ENCODE data around the gene ZG16.
"Not testable (repeated sequence)": the region's sequence is repeated elsewhere in the genome, so short reads cannot be mapped to it uniquely, and the experiment has no call there.

ZG16 gene

DNA sequence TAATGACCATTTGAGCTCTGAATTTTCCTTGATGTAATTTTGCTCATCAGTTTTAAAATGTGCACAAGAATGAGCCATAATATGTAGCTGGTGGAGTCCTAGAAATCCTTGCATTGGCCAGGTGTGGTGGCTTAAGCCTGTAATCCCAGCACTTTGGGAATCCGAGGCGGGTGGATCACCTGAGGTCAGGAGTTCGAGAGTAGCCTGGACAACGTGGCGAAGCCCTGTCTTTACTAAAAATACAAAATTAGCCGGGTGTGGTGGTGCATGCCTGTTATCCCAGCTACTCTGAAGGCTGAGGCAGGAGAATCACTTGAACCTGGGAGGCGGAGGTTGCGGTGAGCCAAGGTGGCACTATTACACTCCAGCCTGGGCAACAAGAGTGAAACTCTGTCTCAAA, 21.0 kb upstream of the ZG16 start:
- H3K9ac ChIP-seq (ENCODE audit: low read length); H3K4me3 ChIP-seq (ENCODE audit: low read length); H3K9me3 ChIP-seq (ENCODE audit: control insufficient read depth, low read length); H3K27me3 ChIP-seq (replicated peaks; ENCODE audit: control insufficient read depth, insufficient read depth, low read length); H3K36me3 ChIP-seq (ENCODE audit: control insufficient read depth, insufficient read depth, low read length, severe bottlenecking); DNase-seq (ENCODE audit: low read depth): not testable (repeated sequence)
- H3K4me1 ChIP-seq (ENCODE audit: control insufficient read depth, insufficient read depth, low read length), result peaks cover 14% of the 10 kb centered on the region

- Histone ChIP-seq H3K4me1 (ENCODE audit: control insufficient read depth, insufficient read depth, low read length) (peaks cover 14% of the 10 kb centered on the region), H3K27me3 (replicated peaks; ENCODE audit: control insufficient read depth, insufficient read depth, low read length) (peaks cover 5% of the 10 kb centered on the region), H3K9ac (ENCODE audit: low read length) (peak overlapping the region; percentile 76), H3K36me3 (ENCODE audit: control insufficient read depth, insufficient read depth, low read length, severe bottlenecking) (no peaks in the 10 kb centered on the region), H3K9me3 (ENCODE audit: control insufficient read depth, low read length) (no peaks in the 10 kb centered on the region), H3K4me3 (ENCODE audit: low read length) (peak overlapping the region; percentile 55)
- DNase-seq (ENCODE audit: low read depth), result peak; percentile 82
Measured at GRCh38 chr16:29757950-29758466, 20.0 kb upstream of the ZG16 start.

DNA sequence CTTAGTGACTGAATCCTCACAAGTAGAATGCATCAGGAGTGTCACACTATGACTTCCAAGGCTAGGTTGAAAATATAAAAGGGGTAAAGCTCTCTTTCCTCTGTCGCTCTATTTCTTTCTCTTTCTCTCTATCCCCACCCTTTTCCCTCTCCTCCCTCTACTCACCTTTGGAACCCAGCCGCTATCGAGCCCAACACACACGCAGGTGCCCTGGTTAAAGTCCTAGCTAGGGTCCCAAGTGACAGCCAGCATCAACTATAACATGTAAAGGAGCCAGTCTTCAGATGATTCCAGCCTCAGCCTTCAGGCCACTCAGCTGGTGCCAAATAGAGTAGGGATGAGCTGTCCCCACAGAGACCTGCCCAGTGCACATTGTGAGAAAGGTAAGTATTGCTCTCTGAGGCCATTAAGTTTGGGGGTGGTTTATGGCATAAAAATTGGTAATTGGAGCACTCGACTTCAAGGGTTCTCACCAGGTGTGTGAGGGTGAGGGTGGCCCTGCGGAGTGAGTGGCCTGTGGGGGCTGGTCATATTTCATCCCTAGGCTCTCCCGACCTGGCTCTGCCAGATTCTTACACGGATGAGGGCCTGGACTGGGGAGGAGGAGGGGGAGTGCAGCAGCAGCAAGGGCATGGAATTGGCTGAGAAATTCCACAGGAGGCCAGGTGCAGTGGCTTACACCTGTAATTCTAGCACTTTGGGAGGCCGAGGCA, 17.3 kb upstream of the ZG16 start:
- Histone ChIP-seq H3K27me3 (replicated peaks; ENCODE audit: control insufficient read depth, insufficient read depth, low read length) (peaks cover 10% of the 10 kb centered on the region), H3K9me3 (ENCODE audit: control insufficient read depth, low read length) (no peaks in the 10 kb centered on the region), H3K36me3 (ENCODE audit: control insufficient read depth, insufficient read depth, low read length, severe bottlenecking) (no peaks in the 10 kb centered on the region), H3K9ac (ENCODE audit: low read length) (no peak overlapping the region), H3K4me3 (ENCODE audit: low read length) (no peak overlapping the region), H3K4me1 (ENCODE audit: control insufficient read depth, insufficient read depth, low read length) (peaks cover 14% of the 10 kb centered on the region)
- no peak for DNase-seq (ENCODE audit: low read depth)

GRCh38 chr16:29761280-29761651, 16.8 kb upstream of the ZG16 start:
- not testable (repeated sequence) for H3K27me3 ChIP-seq (replicated peaks; ENCODE audit: control insufficient read depth, insufficient read depth, low read length); H3K9me3 ChIP-seq (ENCODE audit: control insufficient read depth, low read length); H3K9ac ChIP-seq (ENCODE audit: low read length); H3K4me3 ChIP-seq (ENCODE audit: low read length); H3K36me3 ChIP-seq (ENCODE audit: control insufficient read depth, insufficient read depth, low read length, severe bottlenecking); DNase-seq (ENCODE audit: low read depth)
- H3K4me1 ChIP-seq (ENCODE audit: control insufficient read depth, insufficient read depth, low read length), result peaks cover 14% of the 10 kb centered on the region

DNA sequence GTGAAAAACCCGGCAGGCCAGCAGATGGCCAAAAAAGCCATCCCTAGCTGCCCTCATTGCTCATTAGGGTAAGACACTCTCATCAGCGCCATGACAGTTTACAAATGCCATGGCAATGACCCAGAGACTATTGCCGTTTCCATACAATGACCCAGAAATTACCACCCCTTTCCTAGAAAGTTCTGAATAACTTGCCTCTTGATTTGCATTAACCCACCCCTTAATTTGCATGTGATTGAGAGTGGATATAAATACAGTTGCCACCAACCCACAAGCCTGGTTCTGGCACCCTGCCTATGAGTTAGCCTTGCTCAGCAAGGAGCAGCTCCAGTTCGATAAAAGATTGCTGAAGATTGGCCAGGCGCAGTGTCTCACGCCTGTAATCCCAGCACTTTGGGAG, 16.2 kb upstream of the ZG16 start:
- H3K9me3 ChIP-seq (ENCODE audit: control insufficient read depth, low read length), result no peaks in the 10 kb centered on the region
- H3K9ac ChIP-seq (ENCODE audit: low read length), result no peak overlapping the region
- no peaks in the 10 kb centered on the region for H3K36me3 ChIP-seq (ENCODE audit: control insufficient read depth, insufficient read depth, low read length, severe bottlenecking)
- peaks cover 14% of the 10 kb centered on the region for H3K4me1 ChIP-seq (ENCODE audit: control insufficient read depth, insufficient read depth, low read length)
- no peak overlapping the region for H3K4me3 ChIP-seq (ENCODE audit: low read length)
- no peak for DNase-seq (ENCODE audit: low read depth)
- peaks cover 10% of the 10 kb centered on the region for H3K27me3 ChIP-seq (replicated peaks; ENCODE audit: control insufficient read depth, insufficient read depth, low read length)

GRCh38 chr16:29763326-29763725, 14.7 kb upstream of the ZG16 start:
- H3K9ac ChIP-seq (ENCODE audit: low read length), result no peak overlapping the region
- no peaks in the 10 kb centered on the region for H3K36me3 ChIP-seq (ENCODE audit: control insufficient read depth, insufficient read depth, low read length, severe bottlenecking)

DNA sequence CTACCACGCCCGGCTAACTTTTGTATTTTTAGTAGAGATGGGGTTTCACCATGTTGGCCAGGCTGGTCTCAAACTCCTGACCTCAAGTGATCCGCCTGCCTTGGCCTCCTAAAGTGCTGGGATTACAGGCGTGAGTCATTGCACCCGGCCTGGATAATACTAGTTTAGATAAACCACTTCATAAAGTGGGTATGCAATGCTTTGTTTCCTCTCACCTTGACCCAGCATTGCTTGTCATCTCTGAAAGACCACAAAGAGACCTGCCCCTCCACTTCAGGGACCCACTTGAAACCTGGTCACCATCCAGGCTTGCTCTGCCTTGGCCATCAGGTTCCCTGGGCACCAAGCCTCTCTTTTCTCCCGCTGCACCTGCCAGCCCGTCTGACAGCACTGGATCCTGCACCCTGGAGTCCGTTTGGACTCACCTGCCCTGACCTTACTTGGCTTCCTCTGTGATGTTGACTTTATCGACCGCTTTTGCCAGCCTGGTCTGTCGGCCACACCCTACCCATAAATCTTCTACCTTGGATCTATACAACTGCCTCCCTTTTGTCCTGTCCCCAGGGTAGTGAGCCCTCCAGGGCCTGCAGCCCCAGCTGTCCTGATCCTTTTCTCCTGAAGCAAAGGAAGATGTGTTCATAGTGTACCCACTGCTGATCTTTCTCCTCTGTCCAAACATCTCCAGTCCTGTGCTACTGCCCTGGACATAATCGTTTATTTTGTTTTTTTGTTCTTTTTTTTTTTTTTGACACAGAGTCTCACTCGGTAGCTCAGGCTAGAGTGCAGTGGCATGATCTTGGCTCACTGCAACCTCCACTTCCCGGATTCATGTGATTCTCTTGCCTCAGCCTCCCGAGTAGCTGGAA, 12.7 kb upstream of the ZG16 start:
- H3K4me3 ChIP-seq (ENCODE audit: low read length), result no peak overlapping the region
- no peaks in the 10 kb centered on the region for H3K9me3 ChIP-seq (ENCODE audit: control insufficient read depth, low read length)
- no peaks in the 10 kb centered on the region for H3K4me1 ChIP-seq (ENCODE audit: control insufficient read depth, insufficient read depth, low read length)
- DNase-seq (ENCODE audit: low read depth), result no peak
- no peaks in the 10 kb centered on the region for H3K36me3 ChIP-seq (ENCODE audit: control insufficient read depth, insufficient read depth, low read length, severe bottlenecking)
- peaks cover 10% of the 10 kb centered on the region for H3K27me3 ChIP-seq (replicated peaks; ENCODE audit: control insufficient read depth, insufficient read depth, low read length)
- no peak overlapping the region for H3K9ac ChIP-seq (ENCODE audit: low read length)

More at GRCh38 chr16:29763326-29763725, 14.7 kb upstream of the ZG16 start:
- no peaks in the 10 kb centered on the region for H3K9me3 ChIP-seq (ENCODE audit: control insufficient read depth, low read length)
- H3K4me1 ChIP-seq (ENCODE audit: control insufficient read depth, insufficient read depth, low read length), result peaks cover 3% of the 10 kb centered on the region
- no peak for DNase-seq (ENCODE audit: low read depth)
- H3K27me3 ChIP-seq (replicated peaks; ENCODE audit: control insufficient read depth, insufficient read depth, low read length), result peaks cover 10% of the 10 kb centered on the region
- no peak overlapping the region for H3K4me3 ChIP-seq (ENCODE audit: low read length)

DNA sequence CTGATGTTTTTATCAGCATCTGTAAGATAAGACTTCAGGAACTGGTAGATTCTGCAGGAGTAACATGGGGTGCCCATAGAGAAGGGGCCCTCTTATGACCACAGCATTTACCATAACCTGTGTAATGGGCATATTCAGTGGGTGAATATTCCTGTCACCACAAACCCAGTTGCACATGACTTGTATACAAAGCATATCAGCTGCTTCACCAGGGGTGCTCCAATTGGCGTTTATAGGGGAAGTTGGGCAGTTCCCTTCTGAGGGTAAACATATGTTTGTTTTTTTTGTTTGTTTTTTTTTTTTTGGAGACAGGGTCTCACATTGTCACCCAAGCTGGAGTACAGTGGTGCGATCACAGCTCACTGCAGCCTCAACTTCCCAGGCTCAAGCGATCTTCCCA, 11.5 kb upstream of the ZG16 start:
- Histone ChIP-seq H3K4me1 (ENCODE audit: control insufficient read depth, insufficient read depth, low read length) (no peaks in the 10 kb centered on the region), H3K27me3 (replicated peaks; ENCODE audit: control insufficient read depth, insufficient read depth, low read length) (peaks cover 10% of the 10 kb centered on the region), H3K9ac (ENCODE audit: low read length) (no peak overlapping the region), H3K9me3 (ENCODE audit: control insufficient read depth, low read length) (no peaks in the 10 kb centered on the region), H3K4me3 (ENCODE audit: low read length) (no peak overlapping the region), H3K36me3 (ENCODE audit: control insufficient read depth, insufficient read depth, low read length, severe bottlenecking) (no peaks in the 10 kb centered on the region)
- DNase-seq (ENCODE audit: low read depth), result no peak

DNA sequence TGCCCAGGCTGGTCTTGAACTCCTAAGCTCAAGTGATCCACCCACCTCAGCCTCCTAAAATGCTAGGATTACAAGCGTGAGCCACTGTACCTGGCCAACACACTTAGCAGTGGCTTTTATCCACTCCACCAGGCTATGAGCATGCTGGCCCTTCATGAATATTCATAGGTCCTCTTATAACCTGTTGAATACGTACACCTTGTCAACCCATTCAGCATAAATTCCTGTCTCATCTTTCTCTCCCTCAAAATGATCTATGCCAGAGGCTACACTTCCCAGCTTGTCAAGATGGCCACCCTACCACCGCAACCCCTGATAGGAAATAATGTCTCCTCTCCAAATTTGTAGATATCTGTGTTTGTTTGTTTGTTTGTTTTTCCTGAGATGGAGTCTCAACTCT, 11.0 kb upstream of the ZG16 start:
- Histone ChIP-seq H3K4me3 (ENCODE audit: low read length) (no peak overlapping the region), H3K9me3 (ENCODE audit: control insufficient read depth, low read length) (no peaks in the 10 kb centered on the region), H3K4me1 (ENCODE audit: control insufficient read depth, insufficient read depth, low read length) (no peaks in the 10 kb centered on the region), H3K9ac (ENCODE audit: low read length) (no peak overlapping the region), H3K36me3 (ENCODE audit: control insufficient read depth, insufficient read depth, low read length, severe bottlenecking) (no peaks in the 10 kb centered on the region), H3K27me3 (replicated peaks; ENCODE audit: control insufficient read depth, insufficient read depth, low read length) (peaks cover 10% of the 10 kb centered on the region)
- no peak for DNase-seq (ENCODE audit: low read depth)

DNA sequence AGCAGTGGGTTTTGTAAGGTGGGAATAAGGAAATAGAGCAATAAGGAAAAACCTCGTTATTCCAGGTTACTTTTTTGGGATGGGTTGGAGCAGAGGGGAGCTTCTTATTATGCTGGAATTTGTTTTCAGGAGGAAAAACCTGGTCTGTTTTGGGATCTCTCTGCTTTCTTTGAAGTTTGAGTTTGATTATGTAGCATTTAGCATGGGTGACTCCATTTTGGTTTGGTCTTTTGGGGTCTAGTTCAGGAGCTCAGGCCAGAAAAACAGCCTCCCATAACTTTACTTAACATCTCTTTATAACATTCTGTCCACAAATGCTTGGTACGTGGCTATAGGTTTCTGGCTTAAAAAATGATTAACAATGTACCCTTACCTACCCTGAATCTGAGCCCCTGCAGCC, 8.5 kb upstream of the ZG16 start:
- no peak overlapping the region for H3K9ac ChIP-seq (ENCODE audit: low read length)
- no peaks in the 10 kb centered on the region for H3K4me1 ChIP-seq (ENCODE audit: control insufficient read depth, insufficient read depth, low read length)
- no peaks in the 10 kb centered on the region for H3K9me3 ChIP-seq (ENCODE audit: control insufficient read depth, low read length)
- H3K27me3 ChIP-seq (replicated peaks; ENCODE audit: control insufficient read depth, insufficient read depth, low read length), result peaks cover 6% of the 10 kb centered on the region
- no peak overlapping the region for H3K4me3 ChIP-seq (ENCODE audit: low read length)
- no peak for DNase-seq (ENCODE audit: low read depth)
- no peaks in the 10 kb centered on the region for H3K36me3 ChIP-seq (ENCODE audit: control insufficient read depth, insufficient read depth, low read length, severe bottlenecking)

DNA sequence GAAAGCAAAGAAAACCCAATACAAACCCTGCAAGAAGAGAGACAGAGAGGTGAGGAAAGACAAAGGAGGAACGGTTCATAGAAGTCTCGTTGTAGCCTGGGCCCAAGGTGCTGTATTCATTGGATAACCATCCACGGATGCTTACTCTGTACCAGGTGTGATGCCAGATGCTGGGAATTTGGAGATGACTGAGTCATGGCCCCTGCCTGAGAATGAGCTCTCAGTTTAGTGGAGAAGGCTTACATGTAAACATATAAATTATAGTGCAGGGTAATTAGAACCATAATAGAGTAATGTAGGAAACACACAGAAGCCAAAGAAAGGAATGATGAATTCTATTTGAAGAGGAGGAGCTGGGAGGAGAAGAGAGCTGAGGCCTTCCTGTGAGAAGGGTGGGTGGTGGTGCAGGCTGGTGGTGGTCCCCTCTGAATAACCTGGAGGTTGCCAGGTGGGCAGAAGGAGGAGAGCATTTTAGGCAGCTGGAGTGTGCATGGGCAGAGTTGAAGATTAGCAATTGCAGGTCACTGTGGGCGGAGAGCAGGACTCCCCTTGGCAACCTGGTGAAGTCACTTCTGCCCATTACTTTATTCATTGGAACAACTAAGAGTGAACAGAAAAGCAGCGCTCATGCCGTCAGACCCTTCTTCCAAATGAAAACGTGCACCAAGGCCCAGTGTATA, 7.7 kb upstream of the ZG16 start:
- Histone ChIP-seq H3K4me3 (ENCODE audit: low read length) (no peak overlapping the region), H3K9me3 (ENCODE audit: control insufficient read depth, low read length) (no peaks in the 10 kb centered on the region), H3K27me3 (replicated peaks; ENCODE audit: control insufficient read depth, insufficient read depth, low read length) (peaks cover 2% of the 10 kb centered on the region), H3K9ac (ENCODE audit: low read length) (no peak overlapping the region), H3K4me1 (ENCODE audit: control insufficient read depth, insufficient read depth, low read length) (no peaks in the 10 kb centered on the region), H3K36me3 (ENCODE audit: control insufficient read depth, insufficient read depth, low read length, severe bottlenecking) (no peaks in the 10 kb centered on the region)
- no peak for DNase-seq (ENCODE audit: low read depth)
